Measurements from ENCODE around the gene TRAF6. TPM values are rescaled to one million over a fixed set of nuclear protein-coding genes. Genes with fewer than 3 reads are reported as not detected.

Gene TRAF6
- total and polyA plus RNA-seq, 2 donors (not counting 3 experiments of a cell fraction or from before 2014, with no cell fraction given), result 6.0 to 14.2 TPM

GRCh38 chr11:36467916-36468315, 42.2 kb downstream of the TRAF6 start:
- no peak overlapping the region for H3K9ac ChIP-seq (replicated peaks; ENCODE audit: extremely low read depth, insufficient read depth, low read length)
- intact Hi-C loops (cut with micrococcal nuclease) (no loop called here), dilution Hi-C loops (cut with MboI; ENCODE audit: extremely low pct_ligation_motif_present, low sequenced_read_pairs) (no loop called here)
- H3K27me3 ChIP-seq (ENCODE audit: control insufficient read depth in 2 of 2, insufficient read depth in 2 of 2, low read length in 2 of 2), result no peaks in the 10 kb centered on the region
- no peak for FAIRE-seq
- no peaks in the 10 kb centered on the region for H3K9me1 ChIP-seq (replicated peaks; ENCODE audit: control insufficient read depth, extremely low read depth, insufficient read depth, low read length)
- DNase-seq (ENCODE audit: low read depth, low spot score), result no peak
- no peak overlapping the region for H2AFZ ChIP-seq (ENCODE audit: low read depth, low read length)
- H3K79me2 ChIP-seq (ENCODE audit: control insufficient read depth, insufficient read depth, low read length), result no peaks in the 10 kb centered on the region
- H3K4me1 ChIP-seq (ENCODE audit: control insufficient read depth, extremely low read depth, insufficient read depth, low read length), result no peaks in the 10 kb centered on the region
- BruUV-seq (replicated peaks), result no TSS peak
- H3K4me3 ChIP-seq (replicated peaks in 1 of 3; ENCODE audit: insufficient read depth in 1 of 3, low read depth in 1 of 3, low read length in 3 of 3), result no peak overlapping the region
- no peaks in the 10 kb centered on the region for H3K9me3 ChIP-seq (replicated peaks; ENCODE audit: control insufficient read depth, insufficient read depth, low read length)
- TF ChIP-seq MYC (IDR thresholded peaks at IDR 0.05; ENCODE audit: low read depth, low read length) (no peak), POLR2AphosphoS5 (IDR thresholded peaks at IDR 0.05; ENCODE audit: insufficient read depth, low read depth, low read length) (no peak), EZH2 (IDR thresholded peaks at IDR 0.05; ENCODE audit: borderline replicate concordance, low read depth, low read length, severe bottlenecking) (no peak), FOS (IDR thresholded peaks at IDR 0.05; ENCODE audit: borderline replicate concordance, insufficient read depth, low read length) (no peak), JUN (IDR thresholded peaks at IDR 0.05; ENCODE audit: borderline replicate concordance, insufficient read depth, insufficient read length, low read depth) (no peak)
- TF ChIP-seq, protein P1, sequence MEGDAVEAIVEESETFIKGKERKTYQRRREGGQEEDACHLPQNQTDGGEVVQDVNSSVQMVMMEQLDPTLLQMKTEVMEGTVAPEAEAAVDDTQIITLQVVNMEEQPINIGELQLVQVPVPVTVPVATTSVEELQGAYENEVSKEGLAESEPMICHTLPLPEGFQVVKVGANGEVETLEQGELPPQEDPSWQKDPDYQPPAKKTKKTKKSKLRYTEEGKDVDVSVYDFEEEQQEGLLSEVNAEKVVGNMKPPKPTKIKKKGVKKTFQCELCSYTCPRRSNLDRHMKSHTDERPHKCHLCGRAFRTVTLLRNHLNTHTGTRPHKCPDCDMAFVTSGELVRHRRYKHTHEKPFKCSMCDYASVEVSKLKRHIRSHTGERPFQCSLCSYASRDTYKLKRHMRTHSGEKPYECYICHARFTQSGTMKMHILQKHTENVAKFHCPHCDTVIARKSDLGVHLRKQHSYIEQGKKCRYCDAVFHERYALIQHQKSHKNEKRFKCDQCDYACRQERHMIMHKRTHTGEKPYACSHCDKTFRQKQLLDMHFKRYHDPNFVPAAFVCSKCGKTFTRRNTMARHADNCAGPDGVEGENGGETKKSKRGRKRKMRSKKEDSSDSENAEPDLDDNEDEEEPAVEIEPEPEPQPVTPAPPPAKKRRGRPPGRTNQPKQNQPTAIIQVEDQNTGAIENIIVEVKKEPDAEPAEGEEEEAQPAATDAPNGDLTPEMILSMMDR (IDR thresholded peaks at IDR 0.05; ENCODE audit: extremely low read depth in 1 of 2, insufficient read depth in 1 of 2, low read depth in 1 of 2, low read length in 2 of 2), result no peak
- H3K36me3 ChIP-seq (ENCODE audit: control insufficient read depth in 2 of 2, extremely low read depth in 1 of 2, insufficient read depth in 2 of 2, low read length in 2 of 2), result no peaks in the 10 kb centered on the region
- CTCF ChIA-PET, result interaction anchor here (0.6 to 3.4 kb wide), 9 partner anchors 10 to 426 kb away, joined by 3 to 18 read pairs (median 4); no protein-coding TSS in a partner anchor
- no peak overlapping the region for H3K4me2 ChIP-seq (ENCODE audit: insufficient read depth, low read length)
- H3K27ac ChIP-seq (ENCODE audit: insufficient read depth, low read depth, low read length), result no peak overlapping the region
- POLR2A ChIA-PET, result no interaction called here
- no peaks in the 10 kb centered on the region for H4K20me1 ChIP-seq (replicated peaks; ENCODE audit: control insufficient read depth, extremely low read depth, insufficient read depth, low read length)
